ENCODE data around the gene USP22.

DNA sequence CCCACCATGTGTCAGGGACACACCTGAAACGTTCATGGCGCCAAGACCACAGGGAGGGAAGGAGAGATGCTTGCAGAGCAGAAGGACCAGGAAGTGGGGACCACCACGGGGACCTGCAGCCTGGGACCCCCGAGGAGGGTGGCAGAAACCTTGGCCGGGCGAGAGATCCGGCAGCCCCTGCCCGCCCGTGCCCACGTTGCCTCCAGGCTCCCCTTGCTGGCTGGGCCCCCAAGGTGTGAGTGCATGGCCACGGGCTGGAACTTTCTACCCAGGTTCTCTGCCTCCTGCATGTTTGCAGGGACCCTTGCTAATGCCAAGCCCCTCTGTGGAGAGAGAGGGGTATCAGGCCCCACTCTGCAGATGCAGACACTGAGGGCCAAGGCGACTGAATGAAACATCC, 50.4 kb downstream of the USP22 start:
- TF ChIP-seq, protein P1, sequence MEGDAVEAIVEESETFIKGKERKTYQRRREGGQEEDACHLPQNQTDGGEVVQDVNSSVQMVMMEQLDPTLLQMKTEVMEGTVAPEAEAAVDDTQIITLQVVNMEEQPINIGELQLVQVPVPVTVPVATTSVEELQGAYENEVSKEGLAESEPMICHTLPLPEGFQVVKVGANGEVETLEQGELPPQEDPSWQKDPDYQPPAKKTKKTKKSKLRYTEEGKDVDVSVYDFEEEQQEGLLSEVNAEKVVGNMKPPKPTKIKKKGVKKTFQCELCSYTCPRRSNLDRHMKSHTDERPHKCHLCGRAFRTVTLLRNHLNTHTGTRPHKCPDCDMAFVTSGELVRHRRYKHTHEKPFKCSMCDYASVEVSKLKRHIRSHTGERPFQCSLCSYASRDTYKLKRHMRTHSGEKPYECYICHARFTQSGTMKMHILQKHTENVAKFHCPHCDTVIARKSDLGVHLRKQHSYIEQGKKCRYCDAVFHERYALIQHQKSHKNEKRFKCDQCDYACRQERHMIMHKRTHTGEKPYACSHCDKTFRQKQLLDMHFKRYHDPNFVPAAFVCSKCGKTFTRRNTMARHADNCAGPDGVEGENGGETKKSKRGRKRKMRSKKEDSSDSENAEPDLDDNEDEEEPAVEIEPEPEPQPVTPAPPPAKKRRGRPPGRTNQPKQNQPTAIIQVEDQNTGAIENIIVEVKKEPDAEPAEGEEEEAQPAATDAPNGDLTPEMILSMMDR (IDR thresholded peaks at IDR 0.05) = no peak
- no peak for TF ChIP-seq POLR2A (IDR thresholded peaks at IDR 0.05)

All from thyroid gland (tissue), 4 donors.